ENCODE data around the gene SPIRE2.

DNA sequence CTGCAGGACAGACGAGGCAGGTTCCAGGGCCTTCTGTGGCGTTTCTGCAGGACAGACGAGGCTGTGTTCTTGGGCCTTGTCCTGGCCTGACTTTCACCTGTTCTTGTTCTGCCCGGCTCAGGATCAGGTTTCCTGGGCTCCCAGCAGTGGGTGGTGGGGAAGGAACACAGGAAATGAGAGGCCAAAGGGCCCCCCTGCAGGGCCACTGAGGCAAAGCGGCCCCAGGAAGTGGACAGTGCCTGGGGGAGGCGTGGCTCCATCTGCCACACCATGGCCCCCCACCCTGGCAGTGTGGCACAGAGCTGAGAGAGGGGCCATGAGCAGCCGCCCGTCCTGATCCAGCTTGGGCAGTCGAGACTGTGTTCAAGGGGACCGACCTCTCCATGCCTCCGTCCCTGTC lies 20.7 kb downstream of the SPIRE2 start:
- TF ChIP-seq, protein P1, sequence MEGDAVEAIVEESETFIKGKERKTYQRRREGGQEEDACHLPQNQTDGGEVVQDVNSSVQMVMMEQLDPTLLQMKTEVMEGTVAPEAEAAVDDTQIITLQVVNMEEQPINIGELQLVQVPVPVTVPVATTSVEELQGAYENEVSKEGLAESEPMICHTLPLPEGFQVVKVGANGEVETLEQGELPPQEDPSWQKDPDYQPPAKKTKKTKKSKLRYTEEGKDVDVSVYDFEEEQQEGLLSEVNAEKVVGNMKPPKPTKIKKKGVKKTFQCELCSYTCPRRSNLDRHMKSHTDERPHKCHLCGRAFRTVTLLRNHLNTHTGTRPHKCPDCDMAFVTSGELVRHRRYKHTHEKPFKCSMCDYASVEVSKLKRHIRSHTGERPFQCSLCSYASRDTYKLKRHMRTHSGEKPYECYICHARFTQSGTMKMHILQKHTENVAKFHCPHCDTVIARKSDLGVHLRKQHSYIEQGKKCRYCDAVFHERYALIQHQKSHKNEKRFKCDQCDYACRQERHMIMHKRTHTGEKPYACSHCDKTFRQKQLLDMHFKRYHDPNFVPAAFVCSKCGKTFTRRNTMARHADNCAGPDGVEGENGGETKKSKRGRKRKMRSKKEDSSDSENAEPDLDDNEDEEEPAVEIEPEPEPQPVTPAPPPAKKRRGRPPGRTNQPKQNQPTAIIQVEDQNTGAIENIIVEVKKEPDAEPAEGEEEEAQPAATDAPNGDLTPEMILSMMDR (IDR thresholded peaks at IDR 0.05; ENCODE audit: borderline replicate concordance, extremely low read depth, low read length, poor library complexity, severe bottlenecking) = no peak
- TF ChIP-seq EZH2 (IDR thresholded peaks at IDR 0.05; ENCODE audit: borderline replicate concordance, low read depth, low read length, severe bottlenecking) = no peak
